T-helper 2 cell treated with Interferon-gamma antibody and Interleukin-4, amounts not matched to agents 5 μg/mL and 100 μg/mL, for 36 hours (primary cell): Measurements from ENCODE around the gene GRN.
"Not testable (repeated sequence)": the region's sequence is repeated elsewhere in the genome, so short reads cannot be mapped to it uniquely, and the experiment has no call there.

ENCODE experiments used
- DNase-seq: peaks from one replicate; pipeline ENCODE4 v3.0.0; 2021; ENCODE audit warnings: low spot score
- H3K27ac Mint-ChIP-seq: one replicate; pipeline ENCODE4 v1.8.0; 2021; ENCODE audit warnings: mild to moderate bottlenecking, mixed read lengths
- H3K27me3 Mint-ChIP-seq: one replicate; pipeline ENCODE4 v1.8.0; 2021; ENCODE audit warnings: low read depth, mixed read lengths
- H3K36me3 Mint-ChIP-seq: one replicate; pipeline ENCODE4 v1.8.0; 2021; ENCODE audit warnings: low read depth, mixed read lengths
- H3K4me1 Mint-ChIP-seq: one replicate; pipeline ENCODE4 v1.8.0; 2021; ENCODE audit warnings: low read depth, mixed read lengths
- H3K4me3 Mint-ChIP-seq: one replicate; pipeline ENCODE4 v1.8.0; 2022; ENCODE audit warnings: mild to moderate bottlenecking, moderate library complexity, mixed read lengths
- H3K9me3 Mint-ChIP-seq: one replicate; pipeline ENCODE4 v1.8.0; 2021; ENCODE audit warnings: mixed read lengths

GRN gene

DNA sequence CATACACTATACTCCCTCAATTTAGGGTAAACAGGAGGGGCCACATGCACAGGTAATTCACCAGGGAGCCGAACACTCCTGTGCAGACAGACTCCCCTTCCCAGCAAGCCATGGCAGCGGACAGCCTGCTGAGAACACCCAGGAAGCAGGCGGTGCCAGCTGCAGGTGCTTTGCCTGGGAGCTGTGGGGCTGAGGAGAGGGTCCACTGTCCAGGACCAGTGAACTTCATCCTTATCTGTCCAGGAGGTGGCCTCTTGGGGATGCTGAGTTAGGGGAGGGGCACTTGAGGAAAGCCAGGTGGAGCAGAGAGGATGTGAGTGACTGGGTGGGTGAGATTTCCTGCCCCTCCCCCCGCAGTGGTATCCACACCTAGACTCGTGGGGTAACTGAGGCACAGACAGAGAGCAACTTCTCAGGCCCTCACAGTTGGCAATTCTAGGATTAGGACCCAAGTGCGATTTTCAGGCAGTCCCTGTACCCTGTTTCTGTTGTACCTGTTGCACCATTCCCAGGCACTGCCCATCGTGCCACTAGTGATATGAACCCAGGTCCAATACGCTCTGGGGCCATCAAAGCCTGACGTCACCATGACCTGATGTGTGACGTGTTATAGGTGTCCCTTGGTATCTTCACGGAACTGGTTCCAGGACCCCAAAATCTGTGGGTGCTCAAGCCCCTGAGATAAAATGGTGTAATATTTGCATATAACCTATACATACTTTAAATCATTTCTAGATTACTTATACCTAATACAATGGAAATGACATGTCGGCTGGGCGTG is 1.2 kb downstream of the GRN start:
- Mint-ChIP-seq H3K4me3 (peak overlapping the region; percentile 95), H3K9me3 (no peaks in the 10 kb centered on the region), H3K27me3 (peaks cover 12% of the 10 kb centered on the region), H3K36me3 (no peaks in the 10 kb centered on the region), H3K27ac (no peak overlapping the region), H3K4me1 (peaks cover 14% of the 10 kb centered on the region)
- DNase-seq = no peak

DNA sequence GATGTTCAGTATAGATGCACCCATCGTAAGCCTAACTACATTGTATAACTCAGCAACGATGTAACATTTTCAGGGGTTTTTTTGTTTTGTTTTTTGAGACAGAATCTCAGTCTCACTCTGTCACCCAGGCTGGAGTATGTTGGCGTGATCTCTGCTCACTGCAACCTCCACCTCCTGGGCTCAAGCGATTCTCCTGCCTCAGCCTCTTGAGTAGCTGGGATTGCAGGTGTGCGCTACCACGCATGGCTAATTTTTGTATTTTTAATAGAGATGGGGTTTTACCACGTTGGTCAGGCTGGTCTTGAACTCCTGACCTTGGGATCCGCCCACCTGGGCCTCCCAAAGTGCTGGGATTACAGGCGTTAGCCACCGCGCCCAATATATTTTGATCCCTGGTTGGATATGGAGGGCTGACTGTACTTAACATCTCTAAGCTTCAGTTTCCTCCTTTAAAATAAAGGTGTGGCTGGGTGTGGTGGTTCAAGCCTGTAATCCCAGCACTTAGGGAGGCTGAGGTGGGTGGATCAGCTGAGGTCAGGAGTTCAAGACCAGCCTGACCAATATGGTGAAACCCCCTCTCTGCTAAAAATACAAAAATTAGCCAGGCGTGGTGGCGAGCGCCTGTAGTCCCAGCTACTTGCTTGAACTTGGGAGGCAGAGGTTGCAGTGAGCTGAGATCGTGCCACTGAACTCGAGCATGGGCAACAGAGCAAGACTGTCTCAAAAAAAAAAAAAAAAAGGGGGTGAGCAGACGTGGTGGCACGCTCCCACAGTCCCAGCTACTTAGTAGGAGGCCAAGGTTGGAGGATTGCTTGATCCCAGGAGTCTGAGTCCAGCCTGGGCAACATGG is 2.3 kb downstream of the GRN start:
- not testable (repeated sequence) for H3K4me3 Mint-ChIP-seq

DNA sequence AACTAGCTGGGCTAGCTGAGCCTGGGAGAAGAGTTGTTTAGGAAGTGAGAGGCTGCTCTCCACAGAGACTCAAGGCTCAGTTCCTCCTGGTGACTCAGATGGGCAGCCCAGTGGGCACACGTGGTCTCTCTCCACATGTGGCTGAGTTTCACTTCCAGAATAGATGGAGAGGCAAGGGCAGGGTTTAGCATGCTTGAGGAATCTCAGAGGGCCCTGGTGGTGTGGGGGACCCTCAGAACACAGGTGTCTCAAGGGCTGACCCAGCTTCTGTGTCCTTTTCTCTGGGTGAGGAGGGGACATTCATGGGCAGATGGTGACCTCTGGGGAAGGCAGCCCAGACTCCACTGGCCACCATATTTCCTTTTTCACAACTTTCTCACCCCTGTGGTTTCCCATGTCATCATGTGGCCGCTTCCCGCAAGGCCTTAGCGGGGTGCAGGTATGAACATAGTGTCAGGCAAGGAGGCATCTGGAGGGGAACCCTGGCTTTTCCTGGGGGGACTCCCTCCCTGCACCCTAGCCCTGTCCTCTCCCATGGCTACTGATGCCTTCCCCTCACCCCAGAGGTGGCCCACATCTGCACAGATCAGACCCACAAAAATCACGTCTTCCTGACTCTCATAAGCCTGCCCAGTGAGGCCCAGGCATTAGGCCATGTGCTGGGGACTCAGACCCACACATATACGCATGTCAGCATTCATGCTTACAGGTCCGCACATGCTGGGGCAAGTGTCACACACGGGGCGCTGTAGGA is 3.3 kb downstream of the GRN start:
- Mint-ChIP-seq H3K27me3 (peaks cover 5% of the 10 kb centered on the region), H3K27ac (no peak overlapping the region), H3K4me3 (no peak overlapping the region), H3K4me1 (peaks cover 14% of the 10 kb centered on the region), H3K36me3 (peaks cover 3% of the 10 kb centered on the region), H3K9me3 (no peaks in the 10 kb centered on the region)
- no peak for DNase-seq

More for the DNA sequence above, 2.3 kb downstream of the GRN start:
- H3K36me3 Mint-ChIP-seq, H3K9me3 Mint-ChIP-seq, DNase-seq, H3K27ac Mint-ChIP-seq, H3K27me3 Mint-ChIP-seq: not testable (repeated sequence)
- H3K4me1 Mint-ChIP-seq = peaks cover 14% of the 10 kb centered on the region

DNA sequence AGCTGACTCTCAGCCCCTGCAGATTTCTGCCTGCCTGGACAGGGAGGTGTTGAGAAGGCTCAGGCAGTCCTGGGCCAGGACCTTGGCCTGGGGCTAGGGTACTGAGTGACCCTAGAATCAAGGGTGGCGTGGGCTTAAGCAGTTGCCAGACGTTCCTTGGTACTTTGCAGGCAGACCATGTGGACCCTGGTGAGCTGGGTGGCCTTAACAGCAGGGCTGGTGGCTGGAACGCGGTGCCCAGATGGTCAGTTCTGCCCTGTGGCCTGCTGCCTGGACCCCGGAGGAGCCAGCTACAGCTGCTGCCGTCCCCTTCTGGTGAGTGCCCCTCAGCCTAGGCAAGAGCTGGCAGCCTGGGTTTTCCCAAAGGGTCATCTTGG is 3.9 kb downstream of the GRN start:
- H3K9me3 Mint-ChIP-seq = no peaks in the 10 kb centered on the region
- no peaks in the 10 kb centered on the region for H3K27me3 Mint-ChIP-seq
- peaks cover 3% of the 10 kb centered on the region for H3K36me3 Mint-ChIP-seq
- no peak overlapping the region for H3K27ac Mint-ChIP-seq
- no peak for DNase-seq
- H3K4me3 Mint-ChIP-seq = no peak overlapping the region
- H3K4me1 Mint-ChIP-seq = peaks cover 14% of the 10 kb centered on the region

DNA sequence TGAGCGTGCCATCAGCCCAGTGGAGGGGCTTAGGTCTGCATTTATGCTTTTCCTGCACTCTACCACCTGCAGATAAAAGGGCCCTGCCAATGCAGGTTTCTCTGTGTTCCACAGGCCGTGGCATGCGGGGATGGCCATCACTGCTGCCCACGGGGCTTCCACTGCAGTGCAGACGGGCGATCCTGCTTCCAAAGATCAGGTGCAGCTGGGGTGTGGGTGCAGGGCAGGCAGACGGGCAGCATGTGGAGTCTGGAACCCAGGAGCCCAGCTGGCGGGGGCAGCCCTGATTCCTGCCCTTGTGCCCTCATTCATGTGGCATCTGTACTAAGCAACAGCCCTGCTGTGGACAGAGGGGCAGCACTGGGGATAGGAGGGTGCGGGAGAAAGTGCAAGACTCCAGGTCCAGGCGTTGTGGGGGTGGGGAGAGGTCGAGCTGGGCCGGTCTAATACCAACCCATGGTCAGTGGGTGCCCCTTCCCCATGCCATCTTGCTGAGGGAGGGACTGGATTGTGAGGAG is 4.5 kb downstream of the GRN start:
- Mint-ChIP-seq H3K4me1 (peaks cover 14% of the 10 kb centered on the region), H3K4me3 (no peak overlapping the region), H3K27me3 (no peaks in the 10 kb centered on the region), H3K36me3 (peaks cover 3% of the 10 kb centered on the region), H3K9me3 (no peaks in the 10 kb centered on the region), H3K27ac (no peak overlapping the region)
- no peak for DNase-seq

DNA sequence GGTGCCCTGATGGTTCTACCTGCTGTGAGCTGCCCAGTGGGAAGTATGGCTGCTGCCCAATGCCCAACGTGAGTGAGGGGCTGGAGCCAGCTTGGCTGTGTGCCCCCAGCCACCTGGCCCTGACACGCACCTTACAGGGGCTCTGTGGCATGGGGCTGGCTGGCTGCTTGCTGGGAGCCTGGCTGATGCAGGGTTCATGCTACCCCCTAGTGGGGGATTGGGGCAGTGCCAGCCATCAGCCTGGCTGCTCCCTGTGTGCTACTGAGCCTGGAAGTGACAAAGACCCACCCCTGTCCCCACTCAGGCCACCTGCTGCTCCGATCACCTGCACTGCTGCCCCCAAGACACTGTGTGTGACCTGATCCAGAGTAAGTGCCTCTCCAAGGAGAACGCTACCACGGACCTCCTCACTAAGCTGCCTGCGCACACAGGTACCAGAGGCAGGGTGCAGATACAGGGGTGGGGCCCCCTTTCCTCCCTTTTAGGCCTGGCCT is 5.7 kb downstream of the GRN start:
- H3K9me3 Mint-ChIP-seq = no peaks in the 10 kb centered on the region
- peaks cover 8% of the 10 kb centered on the region for H3K27me3 Mint-ChIP-seq
- peak; percentile 62 for DNase-seq
- no peak overlapping the region for H3K4me3 Mint-ChIP-seq
- no peak overlapping the region for H3K27ac Mint-ChIP-seq
- peaks cover 3% of the 10 kb centered on the region for H3K36me3 Mint-ChIP-seq
- H3K4me1 Mint-ChIP-seq = peaks cover 4% of the 10 kb centered on the region

DNA sequence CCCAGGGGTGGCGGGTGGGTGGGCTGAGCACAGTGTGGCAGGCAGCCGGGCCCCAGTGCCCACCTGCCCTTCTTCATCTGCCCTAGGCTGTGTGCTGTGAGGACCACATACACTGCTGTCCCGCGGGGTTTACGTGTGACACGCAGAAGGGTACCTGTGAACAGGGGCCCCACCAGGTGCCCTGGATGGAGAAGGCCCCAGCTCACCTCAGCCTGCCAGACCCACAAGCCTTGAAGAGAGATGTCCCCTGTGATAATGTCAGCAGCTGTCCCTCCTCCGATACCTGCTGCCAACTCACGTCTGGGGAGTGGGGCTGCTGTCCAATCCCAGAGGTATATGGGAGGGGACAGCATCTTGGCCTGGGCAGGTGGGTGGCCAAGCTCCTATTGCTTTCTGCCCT is 6.4 kb downstream of the GRN start:
- Mint-ChIP-seq H3K27me3 (peaks cover 8% of the 10 kb centered on the region), H3K4me1 (no peaks in the 10 kb centered on the region), H3K9me3 (no peaks in the 10 kb centered on the region), H3K36me3 (peaks cover 3% of the 10 kb centered on the region), H3K4me3 (no peak overlapping the region), H3K27ac (no peak overlapping the region)
- DNase-seq = no peak

DNA sequence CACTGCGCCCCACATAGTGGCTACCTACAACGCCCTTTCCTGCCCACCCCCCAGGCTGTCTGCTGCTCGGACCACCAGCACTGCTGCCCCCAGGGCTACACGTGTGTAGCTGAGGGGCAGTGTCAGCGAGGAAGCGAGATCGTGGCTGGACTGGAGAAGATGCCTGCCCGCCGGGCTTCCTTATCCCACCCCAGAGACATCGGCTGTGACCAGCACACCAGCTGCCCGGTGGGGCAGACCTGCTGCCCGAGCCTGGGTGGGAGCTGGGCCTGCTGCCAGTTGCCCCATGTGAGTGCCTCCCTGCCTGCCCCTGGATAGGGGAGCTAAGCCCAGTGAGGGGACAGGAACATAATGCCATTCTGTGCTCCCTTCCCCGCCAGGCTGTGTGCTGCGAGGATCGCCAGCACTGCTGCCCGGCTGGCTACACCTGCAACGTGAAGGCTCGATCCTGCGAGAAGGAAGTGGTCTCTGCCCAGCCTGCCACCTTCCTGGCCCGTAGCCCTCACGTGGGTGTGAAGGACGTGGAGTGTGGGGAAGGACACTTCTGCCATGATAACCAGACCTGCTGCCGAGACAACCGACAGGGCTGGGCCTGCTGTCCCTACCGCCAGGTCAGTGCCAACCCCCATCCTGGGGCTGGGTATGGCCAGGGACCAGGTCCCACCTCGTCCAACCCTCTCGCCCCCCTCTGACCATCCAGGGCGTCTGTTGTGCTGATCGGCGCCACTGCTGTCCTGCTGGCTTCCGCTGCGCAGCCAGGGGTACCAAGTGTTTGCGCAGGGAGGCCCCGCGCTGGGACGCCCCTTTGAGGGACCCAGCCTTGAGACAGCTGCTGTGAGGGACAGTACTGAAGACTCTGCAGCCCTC is 7.1 kb downstream of the GRN start:
- no peak for DNase-seq
- no peak overlapping the region for H3K27ac Mint-ChIP-seq
- peaks cover 3% of the 10 kb centered on the region for H3K36me3 Mint-ChIP-seq
- no peak overlapping the region for H3K4me3 Mint-ChIP-seq
- no peaks in the 10 kb centered on the region for H3K9me3 Mint-ChIP-seq
- no peaks in the 10 kb centered on the region for H3K4me1 Mint-ChIP-seq
- H3K27me3 Mint-ChIP-seq = peaks cover 8% of the 10 kb centered on the region

DNA sequence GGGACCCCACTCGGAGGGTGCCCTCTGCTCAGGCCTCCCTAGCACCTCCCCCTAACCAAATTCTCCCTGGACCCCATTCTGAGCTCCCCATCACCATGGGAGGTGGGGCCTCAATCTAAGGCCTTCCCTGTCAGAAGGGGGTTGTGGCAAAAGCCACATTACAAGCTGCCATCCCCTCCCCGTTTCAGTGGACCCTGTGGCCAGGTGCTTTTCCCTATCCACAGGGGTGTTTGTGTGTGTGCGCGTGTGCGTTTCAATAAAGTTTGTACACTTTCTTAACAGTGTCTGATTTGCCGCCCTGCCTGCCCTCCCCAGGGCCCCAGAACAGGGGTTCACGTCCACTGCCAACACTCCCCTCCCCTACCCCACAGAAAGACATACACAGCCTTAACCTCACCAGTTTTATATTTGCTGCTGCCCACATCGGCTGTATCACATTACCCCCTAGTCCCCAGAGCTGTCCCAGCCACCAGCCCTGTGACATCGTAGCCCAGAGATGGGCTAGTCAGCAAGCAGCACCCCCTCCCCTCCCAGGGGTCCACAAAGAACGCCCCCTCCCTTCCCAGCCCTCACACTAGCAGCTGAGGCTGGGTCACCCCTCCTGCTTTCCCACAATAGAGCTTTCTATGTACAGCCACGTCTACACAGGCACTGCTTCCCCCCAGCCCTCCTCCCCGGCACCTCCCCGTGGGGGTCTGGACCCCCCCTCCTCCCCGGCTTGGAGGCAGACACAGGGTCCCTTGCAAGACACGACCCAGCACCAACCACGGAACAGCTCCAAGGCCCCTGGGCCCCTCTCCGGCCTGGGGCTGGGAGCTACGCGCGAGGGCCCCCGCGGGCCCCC is 7.9 kb downstream of the GRN start:
- Mint-ChIP-seq H3K36me3 (peaks cover 3% of the 10 kb centered on the region), H3K27me3 (peaks cover 8% of the 10 kb centered on the region), H3K4me3 (peak overlapping the region; percentile 35), H3K27ac (no peak overlapping the region), H3K4me1 (no peaks in the 10 kb centered on the region), H3K9me3 (no peaks in the 10 kb centered on the region)
- DNase-seq = no peak

DNA sequence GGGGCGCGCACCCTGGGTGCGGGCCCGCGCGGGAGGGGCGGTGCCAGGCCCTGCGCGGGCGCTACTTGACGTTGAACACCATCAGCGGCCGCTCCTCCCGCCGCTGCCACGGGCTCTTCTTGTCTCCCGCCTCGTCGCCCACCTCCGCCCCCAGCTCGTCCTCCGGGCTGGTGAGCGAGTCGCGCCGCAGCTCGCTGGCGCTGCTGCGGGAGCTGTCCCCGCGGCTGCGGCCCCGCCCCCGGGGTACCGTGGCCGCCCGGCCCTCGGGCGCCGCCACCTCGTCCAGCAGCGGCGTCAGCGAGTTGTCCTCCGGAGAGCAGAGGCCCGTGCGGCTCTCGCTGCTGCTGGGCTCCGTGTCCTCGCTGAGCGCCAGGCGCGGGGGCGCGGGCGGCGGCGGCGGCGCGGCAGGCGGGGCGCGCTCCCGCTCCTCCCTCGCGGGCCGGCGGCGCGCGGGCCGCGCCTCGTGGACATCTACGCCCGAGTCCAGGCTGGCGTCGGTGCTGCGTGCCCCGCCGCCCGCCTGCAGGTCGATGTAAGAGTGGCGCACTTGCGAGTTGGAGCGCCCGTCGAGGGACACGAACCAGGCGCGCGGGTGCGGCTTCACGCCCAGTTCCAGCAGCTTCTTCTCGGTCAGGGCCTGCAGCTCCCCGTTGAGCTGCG is 8.7 kb downstream of the GRN start:
- peak; percentile 17 for DNase-seq
- peaks cover 3% of the 10 kb centered on the region for H3K36me3 Mint-ChIP-seq

DNA sequence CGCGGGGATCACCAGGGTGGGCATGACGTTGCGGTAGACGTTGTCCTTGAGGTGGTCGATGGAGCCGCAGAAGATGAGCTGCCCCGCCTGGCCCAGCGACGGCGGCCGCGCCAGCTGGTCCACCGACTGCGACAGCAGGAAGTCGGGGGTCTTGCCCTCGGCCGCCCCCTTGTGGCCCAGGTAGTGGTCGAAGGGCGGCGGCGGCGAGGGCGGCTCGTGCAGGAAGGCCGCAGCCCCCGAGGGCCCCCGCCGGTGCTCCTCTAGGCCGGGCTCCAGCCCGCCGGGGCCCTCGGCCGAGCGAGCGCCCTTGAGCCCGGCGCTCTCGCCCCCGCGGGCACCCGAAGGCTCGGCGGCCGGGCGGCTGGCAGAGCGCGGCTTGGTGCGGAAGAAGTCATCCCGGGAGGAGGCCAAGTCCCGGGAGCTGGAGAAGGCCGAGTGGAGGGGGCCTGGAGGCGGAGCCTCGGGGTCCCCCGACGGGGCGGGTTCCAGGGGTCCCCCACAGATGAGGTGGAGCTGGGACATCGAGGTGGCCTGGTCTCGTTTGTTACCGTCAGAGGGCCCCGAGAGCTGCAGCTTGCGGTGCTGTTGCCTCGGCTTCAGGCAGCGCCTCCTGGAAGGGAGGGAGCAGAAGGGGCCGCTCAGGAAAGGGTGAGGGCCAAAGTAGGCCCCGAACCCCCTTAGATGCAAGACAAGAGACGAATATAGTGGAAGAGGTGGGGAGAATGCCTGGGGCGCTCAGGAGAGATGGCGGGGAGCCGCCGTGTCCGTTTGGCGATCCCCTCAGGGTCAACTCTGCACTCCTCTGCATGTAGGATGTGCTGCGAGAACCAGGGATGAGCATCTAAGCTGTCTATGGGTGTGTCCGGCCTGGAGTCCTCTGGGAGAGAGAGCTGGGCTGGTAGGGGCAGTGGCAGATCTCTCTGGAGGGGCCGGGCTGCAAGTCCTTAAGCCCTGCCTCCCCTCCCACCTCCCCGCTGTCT is 9.8 kb downstream of the GRN start:
- peaks cover 14% of the 10 kb centered on the region for H3K27me3 Mint-ChIP-seq
- no peak overlapping the region for H3K27ac Mint-ChIP-seq
- peaks cover 3% of the 10 kb centered on the region for H3K36me3 Mint-ChIP-seq
- no peaks in the 10 kb centered on the region for H3K9me3 Mint-ChIP-seq
- H3K4me3 Mint-ChIP-seq = peak overlapping the region; percentile 32
- peak; percentile 24 for DNase-seq
- peaks cover 2% of the 10 kb centered on the region for H3K4me1 Mint-ChIP-seq

More for the DNA sequence above, 8.7 kb downstream of the GRN start:
- Mint-ChIP-seq H3K4me3 (peak overlapping the region; percentile 40), H3K27me3 (peaks cover 9% of the 10 kb centered on the region), H3K4me1 (no peaks in the 10 kb centered on the region), H3K27ac (no peak overlapping the region), H3K9me3 (no peaks in the 10 kb centered on the region)
